Astrocyte (in vitro differentiated cells and primary cell): ENCODE measurements around the gene RBPJL. TPM values are rescaled to one million over a fixed set of nuclear protein-coding genes. Genes with fewer than 3 reads are reported as not detected.
"Not testable (repeated sequence)": the region's sequence is repeated elsewhere in the genome, so short reads cannot be mapped to it uniquely, and the experiment has no call there.

Experiments used
- DNase-seq: peaks from one replicate; pipeline ENCODE4 v3.0.0-alpha.2; 2010; ENCODE audit warnings: low read depth
- FAIRE-seq: peaks from 2 replicates; lab custom pipeline; 2011; peaks lifted over from hg19 to GRCh38; lab: Jason Lieb, UNC
- H2AFZ ChIP-seq: 2 replicates; pipeline ENCODE4 v1.6.0; 2012; ENCODE audit warnings: low read depth, low read length, inconsistent platforms
- H3K27ac ChIP-seq: 2 replicates; pipeline ENCODE4 v1.5.1; 2011; ENCODE audit warnings: low read depth, low read length, inconsistent platforms
- H3K27me3 ChIP-seq: 2 replicates; pipeline ENCODE4 v1.6.0; 2011; ENCODE audit warnings: low read length, inconsistent platforms; ENCODE audit not compliant: insufficient read depth
- H3K36me3 ChIP-seq: 2 replicates; pipeline ENCODE4 v1.5.1; 2011; ENCODE audit warnings: low read length, inconsistent platforms; ENCODE audit not compliant: insufficient read depth
- H3K4me1 ChIP-seq: 2 replicates; pipeline ENCODE4 v1.5.1; 2011; ENCODE audit warnings: low read length, inconsistent platforms; ENCODE audit not compliant: insufficient read depth
- H3K4me2 ChIP-seq: 2 replicates; pipeline ENCODE4 v1.6.0; 2012; ENCODE audit warnings: low read length, inconsistent platforms
- H3K4me3 ChIP-seq: 2 replicates; pipeline ENCODE4 v1.5.1; 2011; ENCODE audit warnings: low read depth, mild to moderate bottlenecking, low read length, inconsistent platforms; ENCODE audit not compliant: insufficient read depth
- H3K79me2 ChIP-seq: 2 replicates; pipeline ENCODE4 v1.6.0; 2012; ENCODE audit warnings: mild to moderate bottlenecking, low read length, inconsistent platforms; ENCODE audit not compliant: insufficient read depth
- H3K9ac ChIP-seq: 2 replicates; pipeline ENCODE4 v1.6.0; 2012; ENCODE audit warnings: mild to moderate bottlenecking, low read length, inconsistent platforms
- H3K9me3 ChIP-seq: 2 replicates; pipeline ENCODE4 v1.5.1; 2012; ENCODE audit warnings: low read depth, mild to moderate bottlenecking, low read length, inconsistent platforms; ENCODE audit not compliant: insufficient read depth
- H4K20me1 ChIP-seq: 2 replicates; pipeline ENCODE4 v1.6.0; 2012; ENCODE audit warnings: low read length, inconsistent platforms; ENCODE audit not compliant: insufficient read depth
- H3K27ac Mint-ChIP-seq: one replicate; pipeline ENCODE4 v1.8.0; 2021; ENCODE audit warnings: mild to moderate bottlenecking, mixed read lengths; ENCODE audit not compliant: unreplicated experiment
- H3K27me3 Mint-ChIP-seq: one replicate; pipeline ENCODE4 v1.8.0; 2021; ENCODE audit warnings: low read depth, mixed read lengths; ENCODE audit not compliant: unreplicated experiment
- H3K36me3 Mint-ChIP-seq: one replicate; pipeline ENCODE4 v1.8.0; 2021; ENCODE audit warnings: low read depth, mixed read lengths; ENCODE audit not compliant: unreplicated experiment
- H3K4me1 Mint-ChIP-seq: one replicate; pipeline ENCODE4 v1.8.0; 2021; ENCODE audit warnings: low read depth, mixed read lengths; ENCODE audit not compliant: unreplicated experiment
- H3K4me3 Mint-ChIP-seq: one replicate; pipeline ENCODE4 v1.8.0; 2021; ENCODE audit warnings: mild to moderate bottlenecking, moderate library complexity, mixed read lengths; ENCODE audit not compliant: unreplicated experiment
- H3K9me3 Mint-ChIP-seq: one replicate; pipeline ENCODE4 v1.8.0; 2021; ENCODE audit warnings: mild to moderate bottlenecking, mixed read lengths; ENCODE audit not compliant: unreplicated experiment
- CTCF ChIP-seq: IDR thresholded peaks from 2 replicates; pipeline ENCODE4 v1.5.1; 2011; ENCODE audit warnings: low read depth, mild to moderate bottlenecking, inconsistent platforms, low read length, moderate library complexity; ENCODE audit not compliant: insufficient read depth
- EZH2 ChIP-seq: IDR thresholded peaks from 2 replicates; pipeline ENCODE4 v1.6.1; 2012; ENCODE audit warnings: mild to moderate bottlenecking, low read length, inconsistent platforms; ENCODE audit not compliant: insufficient read depth
- total RNA-seq: library from RNA; stranded (reverse); gene quantifications from 2 replicates; pipeline ENCODE4 v1.2.1, GENCODE V29; 2021

Gene RBPJL
- total RNA-seq, 1 donor from 2014 or later, result not detected

GRCh38 chr20:45347936-45348778 lies 41.5 kb downstream of the RBPJL start, which contains the start of gene SDC4:
SDC4 (minus strand) TSS chr20:45348424; CDS start chr20:45348384, 40 bp downstream.
- FAIRE-seq, result no peak
- TF ChIP-seq CTCF, result no peak
- TF ChIP-seq EZH2, result no peak
- no peaks in the 10 kb centered on the region for H3K36me3 Mint-ChIP-seq
- H3K4me3 Mint-ChIP-seq, result peak within 1 kb of the TSS; percentile 97
- DNase-seq, result peak; percentile 40
- Histone ChIP-seq H3K36me3 (no peaks in the 10 kb centered on the region), H3K4me2 (peak within 1 kb of the TSS; percentile 95), H3K27ac (peak within 1 kb of the TSS; percentile 90), H2AFZ (peak within 1 kb of the TSS; percentile 36), H3K9me3 (no peaks in the 10 kb centered on the region), H3K9ac (peak within 1 kb of the TSS; percentile 99), H3K79me2 (peaks cover 50% of the 10 kb centered on the region), H4K20me1 (peaks cover 36% of the 10 kb centered on the region), H3K4me3 (peak within 1 kb of the TSS; percentile 92), H3K4me1 (peaks cover 42% of the 10 kb centered on the region), H3K27me3 (no peaks in the 10 kb centered on the region)
- peak within 1 kb of the TSS; percentile 62 for H3K27ac Mint-ChIP-seq
- no peaks in the 10 kb centered on the region for H3K9me3 Mint-ChIP-seq
- peaks cover 37% of the 10 kb centered on the region for H3K4me1 Mint-ChIP-seq
- H3K27me3 Mint-ChIP-seq, result no peaks in the 10 kb centered on the region

GRCh38 chr20:45350217-45350616 lies 43.6 kb downstream of the RBPJL start:
- H2AFZ ChIP-seq, result no peak overlapping the region
- no peak overlapping the region for H3K27ac ChIP-seq
- no peak overlapping the region for H3K4me2 ChIP-seq
- no peak overlapping the region for H3K4me3 Mint-ChIP-seq
- no peak for TF ChIP-seq EZH2
- TF ChIP-seq CTCF, result no peak
- H3K27me3 ChIP-seq, result no peaks in the 10 kb centered on the region
- no peak overlapping the region for H3K27ac Mint-ChIP-seq
- H3K79me2 ChIP-seq, result peaks cover 29% of the 10 kb centered on the region
- no peak overlapping the region for H3K4me3 ChIP-seq
- no peak overlapping the region for H3K9ac ChIP-seq
- H3K36me3 Mint-ChIP-seq, result no peaks in the 10 kb centered on the region
- H4K20me1 ChIP-seq, result peaks cover 27% of the 10 kb centered on the region
- H3K36me3 ChIP-seq, result no peaks in the 10 kb centered on the region
- no peaks in the 10 kb centered on the region for H3K27me3 Mint-ChIP-seq
- H3K9me3 Mint-ChIP-seq, result no peaks in the 10 kb centered on the region
- no peaks in the 10 kb centered on the region for H3K9me3 ChIP-seq
- H3K4me1 ChIP-seq, result peaks cover 36% of the 10 kb centered on the region
- DNase-seq, result no peak
- no peak for FAIRE-seq
- H3K4me1 Mint-ChIP-seq, result peaks cover 35% of the 10 kb centered on the region

- peaks cover 36% of the 10 kb centered on the region for H3K4me1 ChIP-seq
- H3K27me3 Mint-ChIP-seq, H3K9me3 Mint-ChIP-seq, H3K36me3 ChIP-seq, H2AFZ ChIP-seq, H3K9me3 ChIP-seq, H3K4me3 Mint-ChIP-seq, DNase-seq, H3K27ac Mint-ChIP-seq, H3K27me3 ChIP-seq, FAIRE-seq, H3K9ac ChIP-seq, H3K36me3 Mint-ChIP-seq, H3K27ac ChIP-seq, H3K4me3 ChIP-seq, H3K4me2 ChIP-seq: not testable (repeated sequence)
- peaks cover 24% of the 10 kb centered on the region for H3K79me2 ChIP-seq
- H4K20me1 ChIP-seq, result peaks cover 21% of the 10 kb centered on the region
- peaks cover 35% of the 10 kb centered on the region for H3K4me1 Mint-ChIP-seq
These were observed 44.2 kb downstream of the RBPJL start for GRCh38 chr20:45350795-45351194.
